GM19397 (cell line): ENCODE results near the gene SPATA13.
"Not testable (repeated sequence)": the region's sequence is repeated elsewhere in the genome, so short reads cannot be mapped to it uniquely, and the experiment has no call there.

Experiments
- ATAC-seq: cut with Tn5 transposase; IDR thresholded peaks from one replicate; pipeline ENCODE4 v1.9.1; 2021; ENCODE audit warnings: mild to moderate bottlenecking, moderate library complexity; ENCODE audit not compliant: unreplicated experiment

SPATA13 gene

GRCh38 chr13:24341439-24341838 is 180.9 kb downstream of the SPATA13 start:
- no peak for ATAC-seq

GRCh38 chr13:24348385-24348784 is 187.9 kb downstream of the SPATA13 start:
- no peak for ATAC-seq

GRCh38 chr13:24348797-24349515 is 188.4 kb downstream of the SPATA13 start:
- ATAC-seq: no peak

- ATAC-seq: not testable (repeated sequence)
Measured at GRCh38 chr13:24349778-24350664, 189.5 kb downstream of the SPATA13 start.

GRCh38 chr13:24351423-24351822 is 190.9 kb downstream of the SPATA13 start:
- no peak for ATAC-seq

- ATAC-seq: no peak
Measured at GRCh38 chr13:24353736-24354135, 193.2 kb downstream of the SPATA13 start.

GRCh38 chr13:24355103-24355502 is 194.6 kb downstream of the SPATA13 start:
- no peak for ATAC-seq

GRCh38 chr13:24356270-24356669 is 195.8 kb downstream of the SPATA13 start:
- ATAC-seq: no peak
